Activated naive CD4-positive, alpha-beta T cell treated with anti-CD3 and anti-CD28 coated beads, Interleukin-2, amount 50 U/mL, for 24 hours (primary cell): ENCODE measurements around the gene EIF1B.

Experiments
- H3K27ac Mint-ChIP-seq: one replicate; pipeline ENCODE4 v1.8.0; 2021; ENCODE audit warnings: mild to moderate bottlenecking, mixed read lengths
- H3K27me3 Mint-ChIP-seq: one replicate; pipeline ENCODE4 v1.8.0; 2021; ENCODE audit warnings: mixed read lengths
- H3K36me3 Mint-ChIP-seq: one replicate; pipeline ENCODE4 v1.8.0; 2021; ENCODE audit warnings: mixed read lengths
- H3K4me1 Mint-ChIP-seq: one replicate; pipeline ENCODE4 v1.8.0; 2021; ENCODE audit warnings: mixed read lengths
- H3K4me3 Mint-ChIP-seq: one replicate; pipeline ENCODE4 v1.8.0; 2021; ENCODE audit warnings: mild to moderate bottlenecking, mixed read lengths
- H3K9me3 Mint-ChIP-seq: one replicate; pipeline ENCODE4 v1.8.0; 2021; ENCODE audit warnings: mixed read lengths

Gene EIF1B

GRCh38 chr3:40324621-40325020 lies 15.1 kb downstream of the EIF1B start:
- Mint-ChIP-seq H3K9me3 (no peaks in the 10 kb centered on the region), H3K36me3 (no peaks in the 10 kb centered on the region), H3K4me1 (peaks cover 3% of the 10 kb centered on the region), H3K27me3 (no peaks in the 10 kb centered on the region), H3K4me3 (no peak overlapping the region), H3K27ac (no peak overlapping the region)

- no peaks in the 10 kb centered on the region for H3K27me3 Mint-ChIP-seq
- H3K36me3 Mint-ChIP-seq: no peaks in the 10 kb centered on the region
- H3K4me1 Mint-ChIP-seq: peaks cover 3% of the 10 kb centered on the region
- H3K9me3 Mint-ChIP-seq: no peaks in the 10 kb centered on the region
- H3K27ac Mint-ChIP-seq: no peak overlapping the region
- H3K4me3 Mint-ChIP-seq: no peak overlapping the region
These were observed 16.0 kb downstream of the EIF1B start for GRCh38 chr3:40325465-40325864.

GRCh38 chr3:40328374-40328773 lies 18.9 kb downstream of the EIF1B start:
- Mint-ChIP-seq H3K27ac (no peak overlapping the region), H3K4me3 (no peak overlapping the region)

GRCh38 chr3:40329071-40329470 lies 19.6 kb downstream of the EIF1B start:
- Mint-ChIP-seq H3K36me3 (no peaks in the 10 kb centered on the region), H3K9me3 (no peaks in the 10 kb centered on the region), H3K27ac (no peak overlapping the region), H3K27me3 (no peaks in the 10 kb centered on the region), H3K4me3 (no peak overlapping the region), H3K4me1 (peaks cover 3% of the 10 kb centered on the region)

More at GRCh38 chr3:40328374-40328773, 18.9 kb downstream of the EIF1B start:
- no peaks in the 10 kb centered on the region for H3K36me3 Mint-ChIP-seq
- no peaks in the 10 kb centered on the region for H3K9me3 Mint-ChIP-seq
- no peaks in the 10 kb centered on the region for H3K27me3 Mint-ChIP-seq
- peaks cover 3% of the 10 kb centered on the region for H3K4me1 Mint-ChIP-seq

GRCh38 chr3:40332684-40333083 lies 23.2 kb downstream of the EIF1B start:
- Mint-ChIP-seq H3K9me3 (no peaks in the 10 kb centered on the region), H3K27me3 (no peaks in the 10 kb centered on the region), H3K27ac (no peak overlapping the region), H3K36me3 (no peaks in the 10 kb centered on the region), H3K4me3 (no peak overlapping the region), H3K4me1 (no peaks in the 10 kb centered on the region)

- Mint-ChIP-seq H3K27me3 (no peaks in the 10 kb centered on the region), H3K4me1 (no peaks in the 10 kb centered on the region), H3K4me3 (no peak overlapping the region), H3K36me3 (no peaks in the 10 kb centered on the region), H3K27ac (no peak overlapping the region), H3K9me3 (no peaks in the 10 kb centered on the region)
These were observed 23.9 kb downstream of the EIF1B start for GRCh38 chr3:40333416-40333815.

GRCh38 chr3:40333852-40334251 lies 24.3 kb downstream of the EIF1B start:
- H3K4me1 Mint-ChIP-seq: no peaks in the 10 kb centered on the region
- H3K9me3 Mint-ChIP-seq: no peaks in the 10 kb centered on the region
- H3K27ac Mint-ChIP-seq: no peak overlapping the region
- no peaks in the 10 kb centered on the region for H3K27me3 Mint-ChIP-seq
- H3K36me3 Mint-ChIP-seq: no peaks in the 10 kb centered on the region
- H3K4me3 Mint-ChIP-seq: no peak overlapping the region

- Mint-ChIP-seq H3K27ac (no peak overlapping the region), H3K27me3 (peaks cover 2% of the 10 kb centered on the region), H3K36me3 (no peaks in the 10 kb centered on the region), H3K4me1 (no peaks in the 10 kb centered on the region), H3K9me3 (no peaks in the 10 kb centered on the region), H3K4me3 (no peak overlapping the region)
These were observed 26.6 kb downstream of the EIF1B start for GRCh38 chr3:40336101-40336500.

GRCh38 chr3:40336511-40337135 lies 27.1 kb downstream of the EIF1B start:
- Mint-ChIP-seq H3K9me3 (no peaks in the 10 kb centered on the region), H3K27me3 (peaks cover 2% of the 10 kb centered on the region), H3K4me1 (no peaks in the 10 kb centered on the region), H3K36me3 (no peaks in the 10 kb centered on the region), H3K4me3 (no peak overlapping the region), H3K27ac (no peak overlapping the region)

- no peaks in the 10 kb centered on the region for H3K4me1 Mint-ChIP-seq
- H3K4me3 Mint-ChIP-seq: no peak overlapping the region
- H3K9me3 Mint-ChIP-seq: no peaks in the 10 kb centered on the region
- peaks cover 2% of the 10 kb centered on the region for H3K27me3 Mint-ChIP-seq
- H3K36me3 Mint-ChIP-seq: no peaks in the 10 kb centered on the region
- no peak overlapping the region for H3K27ac Mint-ChIP-seq
These were observed 27.9 kb downstream of the EIF1B start for GRCh38 chr3:40337136-40338108.

GRCh38 chr3:40339871-40340270 lies 30.4 kb downstream of the EIF1B start:
- H3K27me3 Mint-ChIP-seq: peaks cover 2% of the 10 kb centered on the region
- no peak overlapping the region for H3K4me3 Mint-ChIP-seq
- H3K9me3 Mint-ChIP-seq: no peaks in the 10 kb centered on the region
- H3K27ac Mint-ChIP-seq: no peak overlapping the region
- H3K4me1 Mint-ChIP-seq: no peaks in the 10 kb centered on the region
- H3K36me3 Mint-ChIP-seq: no peaks in the 10 kb centered on the region

- no peaks in the 10 kb centered on the region for H3K36me3 Mint-ChIP-seq
- H3K27me3 Mint-ChIP-seq: peaks cover 2% of the 10 kb centered on the region
These were observed 31.1 kb downstream of the EIF1B start for GRCh38 chr3:40340541-40341170.

GRCh38 chr3:40341671-40342070 lies 32.2 kb downstream of the EIF1B start:
- H3K4me1 Mint-ChIP-seq: no peaks in the 10 kb centered on the region
- H3K36me3 Mint-ChIP-seq: no peaks in the 10 kb centered on the region
- H3K9me3 Mint-ChIP-seq: no peaks in the 10 kb centered on the region
- no peak overlapping the region for H3K4me3 Mint-ChIP-seq
- no peak overlapping the region for H3K27ac Mint-ChIP-seq
- H3K27me3 Mint-ChIP-seq: peaks cover 2% of the 10 kb centered on the region

More at GRCh38 chr3:40340541-40341170, 31.1 kb downstream of the EIF1B start:
- H3K9me3 Mint-ChIP-seq: no peaks in the 10 kb centered on the region
- H3K27ac Mint-ChIP-seq: no peak overlapping the region
- H3K4me3 Mint-ChIP-seq: no peak overlapping the region
- H3K4me1 Mint-ChIP-seq: no peaks in the 10 kb centered on the region

- Mint-ChIP-seq H3K4me1 (no peaks in the 10 kb centered on the region), H3K27me3 (peaks cover 10% of the 10 kb centered on the region), H3K36me3 (no peaks in the 10 kb centered on the region), H3K27ac (no peak overlapping the region), H3K4me3 (no peak overlapping the region), H3K9me3 (peaks cover 6% of the 10 kb centered on the region)
These were observed 41.0 kb downstream of the EIF1B start for GRCh38 chr3:40350529-40350928.

- no peaks in the 10 kb centered on the region for H3K36me3 Mint-ChIP-seq
- no peaks in the 10 kb centered on the region for H3K4me1 Mint-ChIP-seq
- peaks cover 6% of the 10 kb centered on the region for H3K9me3 Mint-ChIP-seq
- H3K27ac Mint-ChIP-seq: no peak overlapping the region
- peaks cover 16% of the 10 kb centered on the region for H3K27me3 Mint-ChIP-seq
- no peak overlapping the region for H3K4me3 Mint-ChIP-seq
These were observed 45.9 kb downstream of the EIF1B start for GRCh38 chr3:40355410-40355809.

GRCh38 chr3:40358454-40358853 lies 48.9 kb downstream of the EIF1B start:
- Mint-ChIP-seq H3K36me3 (no peaks in the 10 kb centered on the region), H3K9me3 (no peaks in the 10 kb centered on the region), H3K27me3 (peaks cover 13% of the 10 kb centered on the region), H3K4me3 (no peak overlapping the region), H3K4me1 (no peaks in the 10 kb centered on the region), H3K27ac (no peak overlapping the region)
